T follicular helper cell (primary cell): ENCODE results near the gene SLCO4A1.

Source experiments
- DNase-seq: peaks from one replicate; pipeline ENCODE4 v3.0.0-alpha.2; 2020; ENCODE audit warnings: low read depth

Gene SLCO4A1

DNA sequence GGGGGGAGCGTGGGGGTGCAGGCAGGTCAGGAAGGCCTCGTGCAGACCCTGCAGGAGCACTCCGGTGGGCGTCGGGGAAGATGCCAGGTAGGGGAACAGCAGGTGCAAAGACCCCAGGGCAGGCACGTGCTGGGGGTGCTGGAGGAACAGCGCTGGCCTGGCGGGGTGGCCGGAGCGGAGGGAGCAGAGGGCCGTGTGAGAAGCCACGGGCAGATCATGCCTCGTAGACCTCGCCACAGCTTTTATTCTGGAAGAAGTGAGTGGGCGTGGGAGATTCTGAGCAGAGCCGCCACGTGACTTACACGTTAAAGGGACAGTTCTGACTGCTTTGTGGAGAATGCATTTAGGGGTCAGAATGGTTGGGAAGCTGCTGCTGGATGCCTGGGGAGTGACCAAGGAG is 75.6 kb downstream of the SLCO4A1 start:
- no peak for DNase-seq

DNA sequence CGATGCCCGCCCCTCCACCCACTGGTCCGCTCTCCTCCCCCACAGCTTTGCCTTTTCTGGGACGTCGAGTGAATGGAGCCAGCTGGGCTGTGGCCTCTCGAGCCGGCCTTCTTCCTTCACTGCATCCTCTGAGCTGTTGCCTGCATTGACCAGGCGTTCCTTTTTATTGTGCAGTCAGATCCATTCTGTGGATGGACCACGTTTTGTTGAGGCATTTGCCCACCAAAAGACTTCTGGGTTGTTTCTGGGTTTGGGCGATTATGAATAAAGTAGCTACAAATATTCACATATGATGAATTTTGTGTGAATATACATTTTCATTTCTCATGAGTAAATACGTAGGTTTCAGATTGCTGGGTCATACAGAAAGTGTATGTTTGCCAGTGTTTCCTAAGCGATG is 76.2 kb downstream of the SLCO4A1 start:
- no peak for DNase-seq

DNA sequence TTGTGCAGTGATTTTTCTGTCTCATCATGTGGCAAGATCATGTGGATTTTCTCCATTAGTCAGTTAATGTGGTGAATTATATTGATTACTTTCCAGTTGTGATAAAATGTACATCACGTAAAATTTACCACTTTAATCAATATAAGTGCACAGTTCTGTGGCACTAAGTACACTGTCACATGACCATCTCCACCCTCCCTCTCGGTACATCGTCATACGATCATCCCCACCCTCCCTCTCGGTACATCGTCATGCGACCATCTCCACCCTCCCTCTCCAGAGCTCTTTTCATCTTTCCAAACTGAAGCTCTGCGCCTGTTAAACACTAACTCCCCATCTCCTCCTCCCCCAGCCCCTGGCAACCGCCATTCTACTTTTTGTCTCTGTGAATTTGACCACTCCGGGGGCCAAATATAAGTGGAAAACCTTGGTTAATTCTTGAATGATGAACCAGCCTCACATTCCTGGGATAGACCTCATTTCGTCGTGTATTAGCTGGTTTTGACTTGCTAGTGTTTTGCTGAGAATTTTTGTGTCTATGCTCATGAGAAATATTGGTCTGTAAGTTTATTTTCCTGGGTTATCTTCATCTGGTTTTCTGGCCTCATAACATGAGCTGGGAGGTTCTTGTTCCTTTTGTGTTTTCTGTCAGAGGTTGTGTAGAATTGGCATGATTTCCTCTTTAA is 77.1 kb downstream of the SLCO4A1 start:
- no peak for DNase-seq
